GM12878 (cell line): ENCODE measurements around the gene SLAIN2. TPM values are rescaled to one million over a fixed set of nuclear protein-coding genes. Genes with fewer than 3 reads are reported as not detected.

Source experiments
- ATAC-seq: fragments of 200-7000 bp; cut with Tn5 transposase; 3 replicates; pipeline ENCODE4 v1.9.1; 2020; ENCODE audit warnings: mild to moderate bottlenecking, moderate library complexity
- BruUV-seq: library from RNA; stranded (reverse); fragments of 400-500 nt; replicated peaks from 2 replicates; lab custom pipeline; 2021; lab: Mats Ljungman, UMichigan
- CTCF ChIA-PET: fragments of 300-600 bp; sonication (Branson Sonifier 250); formaldehyde crosslinking; extraction: SDS; loops from one replicate; lab custom pipeline; 2021; ENCODE audit warnings: inconsistent platforms; lab: Yijun Ruan, JAX
- POLR2A ChIA-PET: fragments of 350-600 bp; formaldehyde crosslinking; extraction: SDS; loops from one replicate; lab custom pipeline; 2021; ENCODE audit warnings: inconsistent platforms; lab: Charles Lee
- RAD21 ChIA-PET: fragments of 300-600 bp; sonication (Branson Sonifier 250); formaldehyde crosslinking; loops from one replicate; lab custom pipeline; 2023; ENCODE audit warnings: antibody characterized with exemption; ENCODE audit not compliant: unreplicated experiment; lab: Charles Lee
- SMC1A ChIA-PET: fragments of 300-600 bp; sonication (Branson Sonifier 250); formaldehyde crosslinking; loops from one replicate; lab custom pipeline; 2023; ENCODE audit not compliant: unreplicated experiment, uncharacterized antibody; lab: Charles Lee
- DNase-seq: peaks from one replicate; pipeline ENCODE4 v3.0.0-alpha.2; 2011; ENCODE audit warnings: low read depth, low spot score
- FAIRE-seq: peaks from 3 replicates; lab custom pipeline; 2011; peaks lifted over from hg19 to GRCh38; lab: Jason Lieb, UNC
- H2AFZ ChIP-seq: 2 replicates; pipeline ENCODE4 v1.6.0; 2011; ENCODE audit warnings: low read depth, low read length, control low read depth; ENCODE audit not compliant: control insufficient read depth
- H3K27ac ChIP-seq: 2 replicates; pipeline ENCODE4 v1.5.1; 2011; ENCODE audit warnings: control low read depth; ENCODE audit not compliant: control insufficient read depth, insufficient read depth
- H3K27me3 ChIP-seq, 2 experiments: replicated peaks in 1 of 2; 2 replicates each; pipeline versions ENCODE4 v1.6.0 to v1.6.1; 2011; ENCODE audit warnings: low read length in 1 of 2; ENCODE audit not compliant: control insufficient read depth in 2 of 2, insufficient read depth in 2 of 2
- H3K36me3 ChIP-seq, 2 experiments: 2 replicates each; pipeline ENCODE4 v1.5.1; 2011; ENCODE audit warnings: low read length in 1 of 2; ENCODE audit not compliant: control insufficient read depth in 2 of 2, insufficient read depth in 2 of 2
- H3K4me1 ChIP-seq: 2 replicates; pipeline ENCODE4 v1.6.1; 2011; ENCODE audit warnings: mild to moderate bottlenecking, low read length, moderate library complexity, mixed read lengths; ENCODE audit not compliant: control insufficient read depth, insufficient read depth
- H3K4me2 ChIP-seq: 2 replicates; pipeline ENCODE4 v1.6.0; 2011; ENCODE audit warnings: control low read depth; ENCODE audit not compliant: control insufficient read depth, insufficient read depth
- H3K4me3 ChIP-seq: fragments of 200-600 bp; sonication (generic); 2 replicates; pipeline ENCODE4 v1.5.1; 2016
- H3K79me2 ChIP-seq: 2 replicates; pipeline ENCODE4 v1.6.0; 2011; ENCODE audit warnings: low read length; ENCODE audit not compliant: control insufficient read depth, insufficient read depth
- H3K9ac ChIP-seq: 2 replicates; pipeline ENCODE4 v1.8.0; 2011; ENCODE audit warnings: low read length, control low read depth, mixed read lengths; ENCODE audit not compliant: control insufficient read depth, insufficient read depth
- H3K9me3 ChIP-seq: replicated peaks from 3 replicates; pipeline ENCODE4 v1.5.1; 2011; ENCODE audit warnings: mild to moderate bottlenecking, low read length; ENCODE audit not compliant: control insufficient read depth, insufficient read depth
- H4K20me1 ChIP-seq: 2 replicates; pipeline ENCODE4 v1.6.0; 2011; ENCODE audit not compliant: control insufficient read depth, insufficient read depth
- BRCA1 ChIP-seq: IDR thresholded peaks from 2 replicates; pipeline ENCODE4 v1.6.1; 2011; ENCODE audit warnings: low read depth, low read length, improper control_type of control experiment
- CHD2 ChIP-seq: IDR thresholded peaks from 2 replicates; pipeline ENCODE4 v1.6.1; 2011; ENCODE audit warnings: low read depth, low read length, improper control_type of control experiment, borderline replicate concordance
- DPF2 ChIP-seq: fragments of 450-650 bp; IDR thresholded peaks from 2 replicates; pipeline ENCODE4 v1.6.1; 2017; ENCODE audit warnings: mild to moderate bottlenecking
- FOXK2 ChIP-seq: fragments of 450-650 bp; IDR thresholded peaks from 2 replicates; pipeline ENCODE4 v1.6.1; 2017; ENCODE audit warnings: mild to moderate bottlenecking, moderate library complexity
- MEF2B ChIP-seq: fragments of 450-650 bp; IDR thresholded peaks from 2 replicates; pipeline ENCODE4 v1.6.1; 2018; ENCODE audit warnings: mild to moderate bottlenecking, moderate library complexity; ENCODE audit not compliant: partially characterized antibody, poor library complexity, severe bottlenecking
- MXI1 ChIP-seq: fragments of 150-350 bp; IDR thresholded peaks from 2 replicates; pipeline ENCODE4 v1.6.1; 2011; ENCODE audit warnings: low read depth, mild to moderate bottlenecking, inconsistent platforms, low read length, improper control_type of control experiment
- MYB ChIP-seq: fragments of 150-350 bp; IDR thresholded peaks from 2 replicates; pipeline ENCODE4 v1.6.1; 2014; ENCODE audit warnings: mild to moderate bottlenecking, low read depth, low read length, borderline replicate concordance
- PAX5 ChIP-seq: IDR thresholded peaks from 2 replicates; pipeline ENCODE4 v1.6.1; 2011; ENCODE audit warnings: low read depth, low read length, borderline replicate concordance
- RELA ChIP-seq: fragments of 450-650 bp; IDR thresholded peaks from 2 replicates; pipeline ENCODE4 v1.8.0; 2014; ENCODE audit warnings: borderline replicate concordance; ENCODE audit not compliant: partially characterized antibody
- SUPT20H ChIP-seq: IDR thresholded peaks from 2 replicates; pipeline ENCODE4 v1.6.1; 2011; ENCODE audit warnings: low read depth, mild to moderate bottlenecking, low read length, moderate library complexity, borderline replicate concordance; ENCODE audit not compliant: control insufficient read depth
- TAF1 ChIP-seq: IDR thresholded peaks from 2 replicates; pipeline ENCODE4 v1.6.1; 2011; ENCODE audit warnings: mild to moderate bottlenecking, low read depth, low read length, borderline replicate concordance
- YY1 ChIP-seq: IDR thresholded peaks from 2 replicates; pipeline ENCODE4 v1.6.1; 2011; ENCODE audit warnings: low read depth, mild to moderate bottlenecking, low read length
- ZBED1 ChIP-seq: IDR thresholded peaks from 2 replicates; pipeline ENCODE4 v1.6.1; 2016; ENCODE audit warnings: borderline replicate concordance
- WGBS: methylation state at CpG from one replicate; pipeline ENCODE4 v1.1.6; 2016; ENCODE audit warnings: low lambda C conversion rate; ENCODE audit not compliant: insufficient replicate concordance, insufficient coverage; ENCODE audit errors: missing lambda C conversion rate; 5-methylcytosine and 5-hydroxymethylcytosine counted together
- in situ Hi-C: fragments of 300-500 bp; cut with MboI; formaldehyde crosslinking; loops from 9 replicates; pipeline ENCODE4 v1.14.3; 2018; ENCODE audit warnings: mixed read lengths
- intact Hi-C: fragments of 100-400 bp; cut with micrococcal nuclease; formaldehyde crosslinking; loops from one replicate; pipeline ENCODE4 v1.14.2; 2022; ENCODE audit not compliant: unreplicated experiment
- polyA plus RNA-seq, 11 experiments: library from polyadenylated mRNA; depleted of rRNA in 4 of 11; unstranded in 6 of 11; stranded (reverse) in 5 of 11; fragments of >200 nt; fragmentation: Nextera tagmentation in 4 of 11; fragmentation: Illumina TruSeq in 1 of 11; extraction: Ambion mirVana in 4 of 11; extraction: Trizol in 1 of 11; gene quantifications; 1 replicate in 1 of 11; 2 replicates in 10 of 11; pipeline versions ENCODE4 v1.2.1 to v1.2.3, GENCODE V29; 2011 to 2016; ENCODE audit warnings: inconsistent platforms in 2 of 11, missing spikeins in 2 of 11, low read depth in 1 of 11
- total RNA-seq, 4 experiments: library from RNA; depleted of rRNA in 3 of 4; stranded (reverse); fragments of >200 nt in 3 of 4; fragmentation: Illumina TruSeq in 1 of 4; extraction: Trizol in 1 of 4; gene quantifications; 2 replicates each; pipeline versions ENCODE4 v1.2.1 to v1.2.3, GENCODE V29; 2013 to 2021
- TF ChIP-seq, protein P1 (sequence below): fragments of 450-650 bp; IDR thresholded peaks from 2 replicates; pipeline ENCODE4 v1.6.1; 2017; ENCODE audit warnings: borderline replicate concordance
- TF ChIP-seq, protein P2 (sequence below): fragments of 450-650 bp; IDR thresholded peaks from 2 replicates; pipeline ENCODE4 v1.6.1; 2017; ENCODE audit warnings: low read depth, mild to moderate bottlenecking, moderate library complexity
- TF ChIP-seq, protein P3 (sequence below): fragments of 150-350 bp; IDR thresholded peaks from 2 replicates; pipeline ENCODE4 v1.6.1; 2016; ENCODE audit warnings: low read depth, low read length

The SLAIN2 gene
- total and polyA plus RNA-seq, 10 of the 15 experiments (the other 5 are each of a cell fraction or from before 2014, with no cell fraction given): 4.3 to 96.6 (median 25.4) TPM

DNA sequence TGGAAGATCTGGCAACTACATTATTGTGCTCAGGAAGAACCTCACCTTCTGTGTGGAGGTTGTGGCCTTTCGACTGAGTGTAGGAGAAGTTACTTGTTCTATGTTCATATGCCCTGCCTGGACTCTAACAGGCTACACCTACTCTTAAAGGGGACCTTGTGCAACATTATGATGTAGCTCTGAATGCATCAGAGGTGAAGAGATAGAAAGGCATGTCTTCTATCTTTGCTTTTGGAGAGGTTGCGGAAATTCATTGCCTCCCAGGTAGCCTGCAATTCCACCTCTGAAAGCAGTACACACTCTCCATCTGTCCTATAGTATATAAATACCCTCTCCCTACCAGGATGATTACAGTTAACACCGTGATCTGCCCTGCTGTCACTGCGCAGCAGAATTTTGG is 7.1 kb upstream of the SLAIN2 start (continued):
- TF ChIP-seq, protein P1, sequence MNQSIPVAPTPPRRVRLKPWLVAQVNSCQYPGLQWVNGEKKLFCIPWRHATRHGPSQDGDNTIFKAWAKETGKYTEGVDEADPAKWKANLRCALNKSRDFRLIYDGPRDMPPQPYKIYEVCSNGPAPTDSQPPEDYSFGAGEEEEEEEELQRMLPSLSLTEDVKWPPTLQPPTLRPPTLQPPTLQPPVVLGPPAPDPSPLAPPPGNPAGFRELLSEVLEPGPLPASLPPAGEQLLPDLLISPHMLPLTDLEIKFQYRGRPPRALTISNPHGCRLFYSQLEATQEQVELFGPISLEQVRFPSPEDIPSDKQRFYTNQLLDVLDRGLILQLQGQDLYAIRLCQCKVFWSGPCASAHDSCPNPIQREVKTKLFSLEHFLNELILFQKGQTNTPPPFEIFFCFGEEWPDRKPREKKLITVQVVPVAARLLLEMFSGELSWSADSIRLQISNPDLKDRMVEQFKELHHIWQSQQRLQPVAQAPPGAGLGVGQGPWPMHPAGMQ: no peak
- TF ChIP-seq FOXK2: no peak
- no peak for TF ChIP-seq SUPT20H

DNA sequence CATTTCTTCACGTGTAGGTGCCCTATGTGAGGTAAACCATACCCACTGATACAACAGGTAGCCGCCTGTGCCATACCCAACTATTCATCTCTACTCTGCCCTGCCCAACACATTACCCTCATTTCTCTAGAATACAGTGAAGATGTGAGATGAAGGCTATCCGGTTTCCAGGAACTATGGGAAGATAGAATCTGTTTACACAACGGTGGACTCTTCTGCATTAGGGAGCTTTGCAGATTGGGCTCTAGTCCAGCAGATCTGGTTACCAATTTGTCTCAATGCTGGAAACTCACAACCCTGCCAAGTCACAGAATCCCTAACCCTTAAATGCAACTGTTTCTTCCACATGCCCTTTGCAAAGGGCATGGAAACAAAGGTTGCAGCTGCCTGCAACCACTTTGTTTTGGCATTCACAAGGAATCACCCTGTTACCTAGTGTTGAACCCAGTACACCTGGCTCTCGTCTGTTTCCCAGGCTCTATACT is 6.4 kb upstream of the SLAIN2 start:
- Histone ChIP-seq H3K4me2 (no peak overlapping the region), H3K4me1 (no peaks in the 10 kb centered on the region), H3K9me3 (no peaks in the 10 kb centered on the region), H3K79me2 (no peaks in the 10 kb centered on the region), H3K27ac (no peak overlapping the region), H2AFZ (no peak overlapping the region), H3K9ac (no peak overlapping the region), H3K36me3 (no peaks in the 10 kb centered on the region), H3K27me3 (no peaks in the 10 kb centered on the region), H3K4me3 (no peak overlapping the region), H4K20me1 (no peaks in the 10 kb centered on the region)
- intact Hi-C loops: no loop called here
- ATAC-seq: no peak
- no TSS peak for BruUV-seq
- CTCF ChIA-PET: interaction anchor here (2.1 kb wide), 1 partner anchor 36 kb away, joined by 7 read pairs; no protein-coding TSS in a partner anchor
- WGBS: 68% methylated on average over 5 of the region's 5 CpGs
- no peak for DNase-seq
- in situ Hi-C loops: no loop called here
- SMC1A ChIA-PET: interaction anchor here (0.7 kb wide), 1 partner anchor 15 kb away, joined by 3 read pairs; no protein-coding TSS in a partner anchor
- FAIRE-seq: no peak
- POLR2A ChIA-PET: no interaction called here
- RAD21 ChIA-PET: no interaction called here
- TF ChIP-seq CHD2 (no peak), YY1 (no peak), MEF2B (no peak), MXI1 (no peak), BRCA1 (no peak), DPF2 (no peak), TAF1 (no peak), RELA (no peak), ZBED1 (no peak), PAX5 (no peak), MYB (no peak)
- TF ChIP-seq, protein P2, sequence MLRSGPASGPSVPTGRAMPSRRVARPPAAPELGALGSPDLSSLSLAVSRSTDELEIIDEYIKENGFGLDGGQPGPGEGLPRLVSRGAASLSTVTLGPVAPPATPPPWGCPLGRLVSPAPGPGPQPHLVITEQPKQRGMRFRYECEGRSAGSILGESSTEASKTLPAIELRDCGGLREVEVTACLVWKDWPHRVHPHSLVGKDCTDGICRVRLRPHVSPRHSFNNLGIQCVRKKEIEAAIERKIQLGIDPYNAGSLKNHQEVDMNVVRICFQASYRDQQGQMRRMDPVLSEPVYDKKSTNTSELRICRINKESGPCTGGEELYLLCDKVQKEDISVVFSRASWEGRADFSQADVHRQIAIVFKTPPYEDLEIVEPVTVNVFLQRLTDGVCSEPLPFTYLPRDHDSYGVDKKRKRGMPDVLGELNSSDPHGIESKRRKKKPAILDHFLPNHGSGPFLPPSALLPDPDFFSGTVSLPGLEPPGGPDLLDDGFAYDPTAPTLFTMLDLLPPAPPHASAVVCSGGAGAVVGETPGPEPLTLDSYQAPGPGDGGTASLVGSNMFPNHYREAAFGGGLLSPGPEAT: no peak
- TF ChIP-seq, protein P3, sequence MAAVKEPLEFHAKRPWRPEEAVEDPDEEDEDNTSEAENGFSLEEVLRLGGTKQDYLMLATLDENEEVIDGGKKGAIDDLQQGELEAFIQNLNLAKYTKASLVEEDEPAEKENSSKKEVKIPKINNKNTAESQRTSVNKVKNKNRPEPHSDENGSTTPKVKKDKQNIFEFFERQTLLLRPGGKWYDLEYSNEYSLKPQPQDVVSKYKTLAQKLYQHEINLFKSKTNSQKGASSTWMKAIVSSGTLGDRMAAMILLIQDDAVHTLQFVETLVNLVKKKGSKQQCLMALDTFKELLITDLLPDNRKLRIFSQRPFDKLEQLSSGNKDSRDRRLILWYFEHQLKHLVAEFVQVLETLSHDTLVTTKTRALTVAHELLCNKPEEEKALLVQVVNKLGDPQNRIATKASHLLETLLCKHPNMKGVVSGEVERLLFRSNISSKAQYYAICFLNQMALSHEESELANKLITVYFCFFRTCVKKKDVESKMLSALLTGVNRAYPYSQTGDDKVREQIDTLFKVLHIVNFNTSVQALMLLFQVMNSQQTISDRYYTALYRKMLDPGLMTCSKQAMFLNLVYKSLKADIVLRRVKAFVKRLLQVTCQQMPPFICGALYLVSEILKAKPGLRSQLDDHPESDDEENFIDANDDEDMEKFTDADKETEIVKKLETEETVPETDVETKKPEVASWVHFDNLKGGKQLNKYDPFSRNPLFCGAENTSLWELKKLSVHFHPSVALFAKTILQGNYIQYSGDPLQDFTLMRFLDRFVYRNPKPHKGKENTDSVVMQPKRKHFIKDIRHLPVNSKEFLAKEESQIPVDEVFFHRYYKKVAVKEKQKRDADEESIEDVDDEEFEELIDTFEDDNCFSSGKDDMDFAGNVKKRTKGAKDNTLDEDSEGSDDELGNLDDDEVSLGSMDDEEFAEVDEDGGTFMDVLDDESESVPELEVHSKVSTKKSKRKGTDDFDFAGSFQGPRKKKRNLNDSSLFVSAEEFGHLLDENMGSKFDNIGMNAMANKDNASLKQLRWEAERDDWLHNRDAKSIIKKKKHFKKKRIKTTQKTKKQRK: no peak
